C1 segment of cervical spinal cord (tissue), 14 donors: ENCODE results near the gene CCDC78.

Experiments used
- DNase-seq, 14 donors: peaks; one replicate each; lab custom pipeline; 2025; lab: John Stamatoyannopoulos, UW

CCDC78 gene

GRCh38 chr16:740459-740763 is 14.2 kb upstream of the CCDC78 start:
- DNase-seq, result no peak

DNA sequence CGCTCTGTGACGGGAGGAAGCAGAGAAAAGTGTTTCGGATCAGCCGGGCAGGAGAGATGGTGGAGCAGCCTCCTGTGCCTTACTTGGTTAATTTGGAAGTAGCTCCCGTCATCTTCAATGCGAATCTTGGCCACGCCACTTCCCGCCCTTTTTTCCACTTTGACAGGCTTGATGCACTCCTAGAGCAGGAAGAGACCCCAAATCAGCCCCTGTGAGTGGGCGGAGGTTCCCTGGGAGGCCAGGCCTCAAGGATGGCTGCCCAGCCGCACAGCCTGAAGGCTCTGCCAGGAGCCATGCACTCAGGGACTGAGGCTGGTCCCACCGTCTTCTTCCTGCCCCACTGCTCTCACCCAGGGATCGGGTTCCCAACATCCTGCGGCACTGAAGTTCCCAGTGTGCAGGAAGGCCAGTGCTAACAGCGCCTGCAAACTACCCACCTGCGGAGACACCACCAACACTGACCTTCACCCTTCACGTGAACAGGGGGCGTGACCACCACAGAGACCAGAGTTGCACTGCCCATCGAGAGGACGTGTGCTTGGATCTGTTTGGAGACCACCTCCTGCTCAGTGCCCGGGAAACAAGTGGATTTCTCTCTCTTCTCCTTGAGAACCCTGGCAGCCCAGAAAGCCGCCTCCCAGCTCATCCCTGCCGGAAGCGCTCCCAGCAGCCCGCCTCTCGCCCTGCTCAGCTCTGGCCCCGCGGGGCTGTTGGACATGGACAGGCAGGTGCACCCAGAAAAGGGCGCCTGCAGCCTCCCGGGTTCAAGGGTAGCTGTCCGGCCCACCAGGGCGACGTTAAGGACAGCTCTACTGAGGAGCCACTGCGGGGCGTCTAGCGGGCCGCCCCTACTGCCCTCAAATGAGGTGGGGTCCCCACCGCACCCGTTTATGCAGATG is 13.6 kb upstream of the CCDC78 start:
- DNase-seq, result no peak

DNA sequence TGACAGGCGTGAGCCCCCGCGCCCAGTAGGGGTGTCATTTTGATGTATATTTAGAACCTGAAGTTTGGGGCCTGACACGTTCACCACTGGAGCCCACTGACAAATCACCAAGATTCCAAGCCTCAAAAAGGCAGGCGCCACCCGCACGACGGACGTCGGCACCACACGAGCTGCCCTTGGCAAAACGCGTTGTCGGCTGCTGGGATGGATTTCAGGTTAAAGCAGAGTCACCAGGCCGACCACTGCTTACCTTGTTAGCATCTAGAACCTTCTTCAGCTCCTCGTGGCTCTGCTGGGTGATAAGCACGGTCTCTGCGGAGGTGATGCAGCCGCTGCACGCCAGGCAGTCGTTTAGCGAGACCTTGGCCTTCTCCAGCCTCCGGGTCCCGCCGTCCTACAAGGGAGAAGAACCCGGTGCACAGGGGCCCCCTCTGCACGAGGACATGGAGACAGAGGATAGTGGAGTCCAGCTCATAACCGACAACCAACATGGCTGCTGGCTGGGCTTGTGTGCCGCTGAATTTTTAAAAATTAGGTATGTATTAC is 10.8 kb upstream of the CCDC78 start:
- DNase-seq, result no peak

DNA sequence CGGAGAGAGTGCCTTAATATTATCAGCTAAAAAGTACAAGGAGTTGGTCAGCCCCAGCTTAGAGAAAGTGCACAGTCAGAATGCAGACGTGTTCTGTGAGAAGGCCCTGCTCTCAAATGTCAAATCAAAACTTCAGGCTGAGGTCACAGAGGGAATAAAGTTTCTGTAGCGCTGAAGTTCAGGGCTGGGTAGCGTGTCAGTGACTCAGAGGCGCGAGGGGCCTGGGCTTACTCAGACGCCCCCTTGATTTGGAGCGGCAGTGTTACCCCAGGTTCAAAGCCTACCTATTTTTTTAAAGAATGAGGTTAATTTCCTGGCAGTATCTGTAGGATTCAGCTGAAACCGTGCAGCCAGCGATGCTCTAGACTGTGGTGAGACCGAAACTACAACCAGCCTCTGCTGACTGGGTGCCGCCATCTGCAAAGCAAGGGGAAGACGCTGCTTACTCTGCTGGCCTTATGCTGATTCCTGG is 9.8 kb upstream of the CCDC78 start:
- DNase-seq, result no peak

DNA sequence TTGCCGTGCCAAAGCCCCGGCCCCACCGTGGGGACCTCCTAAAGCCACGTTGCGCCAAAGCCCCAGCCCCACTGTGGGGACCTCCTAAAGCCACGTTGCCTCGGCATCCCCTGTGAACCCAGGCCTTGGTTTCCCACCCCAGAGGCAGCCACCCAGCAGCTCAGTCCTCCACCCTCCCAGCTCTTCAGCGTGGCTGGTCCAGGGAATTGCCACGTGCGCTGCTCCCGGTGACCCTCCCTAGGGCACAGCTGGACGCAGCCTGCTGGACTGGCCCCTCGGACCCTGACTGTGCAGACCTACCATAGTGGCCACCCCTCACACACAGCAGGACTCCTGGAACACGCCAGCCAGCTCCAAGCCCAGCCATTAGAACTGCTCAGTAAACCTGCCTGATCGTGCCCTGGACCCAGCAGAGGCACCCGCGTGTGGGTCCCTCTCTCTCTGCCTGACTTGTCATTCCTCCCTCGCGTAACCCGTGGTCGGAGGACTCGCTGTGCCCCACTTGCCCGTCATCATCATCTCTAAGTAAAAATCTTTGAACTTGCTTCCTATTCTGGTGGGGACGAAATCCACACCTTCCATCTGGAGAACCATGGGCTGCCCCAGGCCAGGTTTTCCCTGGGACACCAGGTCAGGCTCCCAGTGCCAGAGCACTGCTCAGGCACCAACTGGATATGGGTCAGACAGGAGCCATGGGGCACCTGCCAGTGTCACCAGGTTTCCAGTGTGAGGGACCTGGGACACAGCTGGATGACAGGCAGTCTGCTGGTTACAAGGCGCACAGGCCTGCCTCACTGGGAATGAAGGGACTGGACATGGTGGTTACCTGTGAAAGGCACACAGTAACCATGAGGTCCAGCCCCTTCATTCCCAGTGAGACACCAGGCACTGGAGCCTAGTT is 9.0 kb upstream of the CCDC78 start:
- DNase-seq, result no peak

DNA sequence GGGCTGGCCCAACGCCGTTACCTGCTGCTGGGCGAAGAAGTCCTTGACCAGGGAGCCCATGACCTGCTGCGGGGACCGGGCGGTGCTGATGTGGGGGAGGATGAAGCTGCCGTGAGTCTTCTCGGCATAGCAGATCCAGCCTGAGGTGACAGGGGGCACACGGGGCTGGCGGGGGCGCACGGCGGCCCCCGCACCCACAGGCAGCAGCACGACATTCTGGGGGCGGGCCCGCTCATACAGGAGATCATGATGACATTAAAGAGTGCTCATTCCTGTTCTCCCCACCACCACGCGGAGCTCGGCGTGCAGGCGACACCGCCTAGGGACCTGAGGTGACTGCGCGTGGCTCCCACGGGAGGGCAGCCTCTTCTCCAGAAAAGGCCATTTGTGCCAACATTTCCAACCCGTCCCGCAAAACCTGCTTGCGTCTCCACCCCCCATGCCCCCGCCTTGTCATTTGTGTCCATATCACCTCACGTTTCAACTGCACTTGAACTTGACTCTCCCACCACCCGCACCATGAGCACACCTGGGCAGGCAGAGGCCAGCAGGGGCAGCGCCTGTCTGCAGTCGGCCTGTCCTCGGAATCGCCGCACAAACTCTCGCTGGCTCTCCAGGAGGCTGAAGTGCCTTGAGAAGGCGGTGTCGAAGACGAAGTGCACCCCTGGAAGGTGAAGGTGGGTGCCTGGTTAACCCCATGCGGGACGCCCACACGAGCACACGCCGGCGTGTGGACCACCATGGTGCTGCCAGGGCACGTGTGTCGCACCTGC is 8.2 kb upstream of the CCDC78 start:
- DNase-seq, result no peak

DNA sequence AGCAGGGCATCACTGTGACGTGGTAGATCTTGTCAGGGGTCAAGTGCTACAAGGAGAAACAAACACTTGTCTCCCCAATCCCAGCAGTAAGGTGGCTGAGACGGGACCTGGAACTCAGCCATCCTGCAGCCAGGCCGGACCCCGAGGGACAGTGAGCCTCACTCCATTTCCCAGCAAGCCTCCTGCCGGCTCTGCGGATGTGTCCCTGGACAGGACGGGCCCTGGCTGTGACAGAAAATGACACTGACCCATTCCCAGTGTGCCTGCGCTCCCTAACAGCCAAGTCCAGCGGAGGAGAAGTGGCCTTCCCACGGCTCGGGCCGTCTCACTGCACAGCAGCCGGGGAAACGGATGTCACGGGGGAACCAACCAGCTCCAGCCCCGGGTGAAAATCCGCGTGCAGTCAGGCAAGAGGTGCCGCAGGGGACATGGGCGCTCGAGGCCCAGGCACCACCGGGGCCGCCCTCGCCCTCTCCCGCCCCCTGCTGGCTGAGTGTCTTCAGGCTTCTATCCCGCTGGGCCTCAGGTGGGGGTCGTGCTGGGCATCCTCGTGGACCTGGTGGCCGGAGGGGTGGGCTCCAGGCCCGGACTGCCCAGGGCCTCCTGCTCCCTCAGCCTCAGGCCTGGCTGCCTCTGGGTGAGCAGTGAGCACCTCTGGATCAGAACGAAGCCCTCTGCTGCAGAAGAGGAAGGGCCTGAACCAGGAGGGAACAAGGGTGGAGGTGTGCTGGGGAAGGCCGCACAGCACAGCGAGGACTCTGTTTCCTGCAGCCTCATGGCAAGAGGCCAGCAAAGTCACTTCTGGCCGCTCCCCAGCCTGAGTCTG is 7.4 kb upstream of the CCDC78 start:
- no peak for DNase-seq

DNA sequence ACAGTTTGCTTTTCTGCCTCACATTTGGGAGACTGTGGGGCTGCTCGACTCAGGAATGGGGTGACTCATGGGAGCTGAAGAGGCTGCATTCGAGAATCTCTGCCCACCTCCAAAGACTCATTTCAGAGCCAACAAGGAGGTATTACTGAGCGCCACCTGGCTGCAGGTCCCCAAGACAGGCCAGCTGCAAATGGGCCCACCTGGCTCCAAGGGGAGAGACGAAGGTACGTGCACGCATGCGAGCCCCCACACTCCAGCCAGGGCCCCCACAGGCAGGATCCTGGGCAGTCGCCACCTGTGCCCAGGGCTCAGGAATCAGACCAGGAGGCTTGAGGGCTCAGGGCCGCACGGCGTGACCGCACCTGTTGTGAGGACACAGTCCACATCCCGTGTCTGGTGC is 6.7 kb upstream of the CCDC78 start:
- DNase-seq, result no peak

- no peak for DNase-seq
Observed at GRCh38 chr16:732332-732731, 6.1 kb upstream of the CCDC78 start.

DNA sequence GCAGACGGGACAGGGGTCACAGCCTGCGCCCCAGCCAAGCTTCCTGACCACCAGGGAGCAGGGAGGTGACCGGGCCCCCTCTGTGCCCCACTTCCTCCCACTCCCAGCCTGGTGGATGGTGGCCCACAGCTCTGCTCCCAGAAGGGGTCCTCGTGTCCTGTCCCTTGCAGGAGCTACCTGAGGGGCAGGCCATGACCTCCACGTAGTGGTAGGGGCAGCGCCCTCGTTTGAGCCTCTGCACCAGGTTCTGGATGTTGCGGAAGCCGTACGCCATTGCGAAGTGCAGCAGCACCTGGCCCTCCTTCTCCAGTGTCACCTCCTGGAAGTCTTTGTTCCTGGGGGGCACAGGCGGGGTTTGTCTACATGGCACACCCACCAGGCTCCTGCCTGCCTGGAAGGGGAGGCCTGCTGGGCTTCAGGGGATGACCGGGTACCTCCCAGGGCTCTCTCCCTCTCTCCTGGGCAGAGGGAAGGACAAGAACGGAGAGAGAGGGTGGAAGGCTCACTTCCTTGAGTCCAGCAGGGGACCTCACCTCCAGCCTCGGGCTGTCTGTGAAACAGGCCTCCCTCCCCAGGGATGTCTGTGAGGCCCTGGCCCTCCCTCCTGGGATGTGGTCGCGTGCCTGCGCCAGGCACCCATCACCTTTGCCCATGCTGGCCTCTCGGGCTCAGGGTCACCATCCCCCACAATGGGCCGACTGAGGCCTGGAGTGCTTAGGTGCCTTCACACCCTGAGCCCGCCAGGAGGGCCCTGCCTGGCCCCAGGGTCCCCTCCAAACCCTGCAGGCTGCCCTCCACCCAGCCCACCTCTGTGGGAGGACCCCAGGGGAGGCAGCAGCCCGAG is 4.6 kb upstream of the CCDC78 start:
- DNase-seq, result no peak

DNA sequence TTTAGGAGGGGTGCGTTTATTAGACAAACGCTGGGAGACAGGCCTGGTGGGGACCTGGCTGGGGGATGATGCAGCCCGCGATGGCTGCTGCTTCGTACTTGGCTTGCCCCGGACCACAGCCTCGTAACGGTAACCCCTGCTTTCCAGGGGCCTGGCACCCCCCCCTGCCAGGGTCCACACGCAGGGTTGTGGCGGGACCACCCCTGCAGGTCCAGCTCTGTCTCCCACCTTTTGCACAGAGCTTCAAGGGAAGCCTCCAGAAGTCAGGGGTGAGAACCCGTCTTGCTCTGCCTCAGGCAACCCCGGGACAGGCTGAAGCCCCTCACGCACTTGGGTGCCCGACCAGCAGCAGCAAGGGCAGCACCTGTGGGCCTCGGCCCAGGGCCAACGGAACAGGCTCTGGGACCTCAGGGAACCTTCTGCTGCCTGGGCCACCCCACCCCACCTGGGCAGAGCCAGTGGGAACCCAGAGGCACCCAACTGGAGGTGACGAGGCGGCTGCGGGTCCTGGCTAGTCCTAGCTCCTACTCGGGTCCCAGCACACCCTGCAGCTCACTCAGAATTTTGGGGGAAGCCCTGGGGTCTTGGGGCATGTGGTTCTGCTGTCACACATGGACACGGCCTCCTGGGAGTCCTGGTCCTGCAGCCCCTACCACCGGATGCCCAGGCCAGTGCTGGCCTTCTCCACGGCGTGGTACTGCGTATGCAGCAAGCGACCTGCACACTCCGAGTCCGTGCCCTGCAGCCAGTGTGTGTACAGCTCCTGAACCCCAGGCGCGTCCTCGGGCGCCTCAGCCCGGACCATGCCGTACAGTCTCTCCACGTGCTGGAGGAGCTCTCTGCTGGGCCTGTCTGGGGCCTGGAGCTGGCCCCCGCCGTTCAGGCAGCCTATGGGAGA is 3.8 kb upstream of the CCDC78 start:
- DNase-seq, result no peak

- DNase-seq, result no peak
Observed at GRCh38 chr16:728890-729744, 2.9 kb upstream of the CCDC78 start.

DNA sequence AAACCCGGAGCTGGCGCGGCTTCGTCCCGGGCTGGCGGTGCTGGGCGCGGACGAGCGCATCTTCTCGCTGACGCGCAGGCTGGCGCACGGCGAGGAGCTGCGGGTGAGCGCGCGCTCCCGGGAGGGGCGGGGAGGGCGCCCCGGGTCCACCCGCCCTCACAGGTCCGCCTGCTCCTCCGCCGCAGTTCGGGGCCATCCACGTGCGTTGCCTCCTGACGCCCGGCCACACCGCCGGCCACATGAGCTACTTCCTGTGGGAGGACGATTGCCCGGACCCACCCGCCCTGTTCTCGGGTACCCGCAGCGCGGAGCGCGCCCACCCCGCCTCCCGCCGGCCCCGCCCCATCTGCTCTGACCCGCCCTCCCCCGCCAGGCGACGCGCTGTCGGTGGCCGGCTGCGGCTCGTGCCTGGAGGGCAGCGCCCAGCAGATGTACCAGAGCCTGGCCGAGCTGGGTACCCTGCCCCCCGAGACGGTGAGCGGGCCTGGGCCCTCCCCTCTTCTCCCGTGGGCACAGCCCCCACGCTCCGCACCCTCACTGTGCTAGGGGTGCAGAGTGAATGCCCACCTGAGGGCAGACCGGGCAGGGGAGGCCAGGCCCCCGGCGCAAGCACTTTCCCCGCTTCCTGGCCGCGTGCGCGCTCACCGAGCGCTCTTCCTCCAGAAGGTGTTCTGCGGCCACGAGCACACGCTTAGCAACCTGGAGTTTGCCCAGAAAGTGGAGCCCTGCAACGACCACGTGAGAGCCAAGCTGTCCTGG is 2.1 kb upstream of the CCDC78 start:
- peak in 12 of 14 donors; percentile 26 to 71 (median 63) for DNase-seq

GRCh38 chr16:727291-727977 is 1.2 kb upstream of the CCDC78 start:
- no peak for DNase-seq

- DNase-seq, result no peak
Observed at GRCh38 chr16:726188-726437, 130 bp downstream of the CCDC78 start.

DNA sequence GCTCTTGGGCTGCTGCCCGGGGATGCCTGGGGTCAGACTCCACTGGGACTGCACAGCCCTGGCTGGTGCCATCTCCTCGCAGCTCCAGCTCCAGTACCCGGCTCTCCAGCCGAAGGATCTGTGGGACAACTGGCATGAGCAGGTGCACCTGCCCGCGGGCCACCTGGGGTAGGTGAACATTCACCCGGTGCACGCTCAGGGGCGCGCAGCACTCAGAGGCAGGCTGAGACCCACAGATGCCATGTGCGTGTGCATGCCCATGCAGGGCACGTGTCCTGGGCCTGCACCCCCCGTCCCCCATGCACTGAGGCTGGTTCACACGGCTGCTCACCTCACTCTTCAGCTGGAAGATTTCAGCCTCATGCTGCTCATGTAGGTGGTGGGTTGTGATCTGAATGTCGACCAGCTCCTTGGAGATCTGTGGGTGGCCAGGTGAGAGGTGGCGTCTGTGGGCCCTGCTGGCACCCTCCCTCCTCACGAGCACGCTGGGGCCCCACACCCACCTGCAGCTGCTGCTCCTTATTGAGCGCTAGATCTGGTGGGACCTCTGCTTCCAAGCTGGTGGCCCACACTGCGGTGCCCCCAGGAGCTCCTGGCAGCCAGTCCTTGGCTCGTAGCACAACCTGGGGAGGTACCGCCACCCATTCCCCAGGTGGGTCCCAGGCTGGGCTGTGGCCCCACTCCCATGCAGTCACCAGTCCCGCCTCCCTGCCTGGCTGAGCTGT is 618 bp downstream of the CCDC78 start:
- no peak for DNase-seq
